Activated naive CD4-positive, alpha-beta T cell treated with anti-CD3 and anti-CD28 coated beads, Interleukin-2, amount 50 U/mL, for 72 hours (primary cell): Measurements from ENCODE around the gene ZFHX2. TPM values are rescaled to one million over a fixed set of nuclear protein-coding genes. Genes with fewer than 3 reads are reported as not detected.

Experiments
- ATAC-seq, 2 donors: fragments of 150-1000 bp; cut with Tn5 transposase; 2 replicates each; pipeline ENCODE4 v1.10.0; 2021; ENCODE audit warnings: mild to moderate bottlenecking in 2 of 2, moderate library complexity in 2 of 2
- DNase-seq, 2 donors: peaks; one replicate each; pipeline ENCODE4 v3.0.0; 2021 to 2022; ENCODE audit warnings: low spot score in 2 of 2
- H3K27ac Mint-ChIP-seq, 2 donors: one replicate each; pipeline ENCODE4 v1.8.0; 2022; ENCODE audit warnings: mild to moderate bottlenecking in 2 of 2, mixed read lengths in 2 of 2
- H3K36me3 Mint-ChIP-seq, 2 donors: one replicate each; pipeline ENCODE4 v1.8.0; 2022; ENCODE audit warnings: mixed read lengths in 2 of 2
- H3K9me3 Mint-ChIP-seq, 2 donors: one replicate each; pipeline ENCODE4 v1.8.0; 2022; ENCODE audit warnings: mixed read lengths in 2 of 2
- total RNA-seq, 2 donors: library from RNA; stranded (reverse); gene quantifications; one replicate each; pipeline ENCODE4 v1.2.3, GENCODE V29; 2022

Gene ZFHX2
- total RNA-seq, 2 donors from 2014 or later, result 1.1 to 2.5 TPM

GRCh38 chr14:23481979-23482822, 69.4 kb downstream of the ZFHX2 start:
- ATAC-seq, result peak in 1 of 2 donors; percentile 22
- DNase-seq, result no peak
- peaks cover 0 to 15% of the 10 kb centered on the region in 2 donors for H3K36me3 Mint-ChIP-seq
- H3K27ac Mint-ChIP-seq, result no peak overlapping the region
- H3K9me3 Mint-ChIP-seq, result no peaks in the 10 kb centered on the region

DNA sequence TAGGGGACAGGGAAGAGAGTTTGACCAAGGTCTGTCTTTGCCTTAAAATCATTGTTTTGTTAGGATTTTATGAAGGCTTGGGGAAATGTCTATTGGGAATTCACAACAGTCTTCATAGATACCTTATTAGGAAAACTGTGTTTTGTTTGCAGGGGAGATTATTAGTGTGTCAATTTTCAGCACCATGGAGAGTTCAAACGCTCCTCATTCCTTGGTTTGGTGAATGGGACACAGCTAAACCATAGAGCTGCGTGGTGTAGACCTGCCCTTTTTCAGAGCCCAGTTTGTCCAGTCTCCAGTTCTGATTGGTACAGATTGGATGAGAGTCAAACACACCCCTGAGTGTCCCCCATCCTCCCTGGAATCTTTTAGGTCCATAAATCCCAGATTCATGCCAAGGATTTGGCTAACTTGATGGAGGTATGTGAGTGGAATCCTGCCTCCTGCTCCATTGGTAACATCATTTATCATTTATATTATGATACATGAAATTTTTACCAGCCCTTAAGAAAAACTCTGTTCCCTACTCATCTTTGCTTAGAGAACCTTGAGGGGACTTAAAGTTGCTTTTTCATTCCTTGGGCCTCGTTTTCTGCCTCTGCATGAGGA, 70.1 kb downstream of the ZFHX2 start:
- Mint-ChIP-seq H3K27ac (peak overlapping the region in 1 of 2 donors; percentile 27), H3K36me3 (peaks cover 0 to 19% of the 10 kb centered on the region in 2 donors), H3K9me3 (no peaks in the 10 kb centered on the region)
- DNase-seq (no peak), ATAC-seq (no peak)

DNA sequence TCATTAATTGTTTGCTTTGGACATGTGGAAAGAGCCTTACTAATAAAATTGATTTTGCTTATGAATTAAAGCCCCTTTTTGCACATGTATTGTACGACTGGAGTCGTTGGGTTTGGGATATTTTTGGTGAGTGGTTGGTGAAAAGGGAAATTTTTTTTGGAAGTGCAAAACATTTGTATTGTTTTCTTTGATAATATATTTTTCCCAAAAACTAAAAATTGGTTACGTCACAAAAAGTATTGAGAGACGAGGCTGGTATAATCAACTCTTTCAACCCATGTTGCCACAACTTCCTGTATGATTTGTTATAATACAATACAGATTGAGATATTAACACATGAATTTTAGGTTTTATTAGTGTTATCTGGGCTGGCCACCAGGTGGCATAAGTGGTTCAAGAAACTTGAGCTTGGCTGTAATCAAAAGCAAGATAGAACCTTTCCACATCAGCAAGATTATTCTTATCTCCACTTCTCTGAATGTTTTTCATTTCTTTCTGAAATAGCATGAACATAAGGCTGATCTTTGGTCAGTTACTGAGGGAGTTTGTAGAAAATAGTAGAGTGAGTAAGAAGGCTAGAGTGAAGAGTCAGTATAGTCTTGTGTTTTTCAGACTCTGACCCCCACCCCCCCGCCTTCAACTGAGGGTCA, 73.3 kb downstream of the ZFHX2 start:
- ATAC-seq (no peak), DNase-seq (peak in 1 of 2 donors; percentile 63)
- Mint-ChIP-seq H3K27ac (peak overlapping the region in 1 of 2 donors; percentile 48), H3K9me3 (no peaks in the 10 kb centered on the region), H3K36me3 (peaks cover 9 to 19% of the 10 kb centered on the region in 2 donors)

- no peak for DNase-seq
- H3K36me3 Mint-ChIP-seq, result peaks cover 4 to 9% of the 10 kb centered on the region in 2 donors
- no peak for ATAC-seq
- H3K9me3 Mint-ChIP-seq, result no peaks in the 10 kb centered on the region
- H3K27ac Mint-ChIP-seq, result peak overlapping the region in 1 of 2 donors; percentile 69
Measured at GRCh38 chr14:23470947-23471346, 80.6 kb downstream of the ZFHX2 start.

Other genes starting within 250 kb of the ZFHX2 start
- 10 to 100 TPM; 26.6 to 49.8 TPM for gene PPP1R3E, start 248.9 kb downstream of the ZFHX2 start, total RNA-seq
- 1 to 10 TPM; 1.7 to 2.3 TPM for gene BCL2L2, start 244.9 kb downstream of the ZFHX2 start, total RNA-seq
- 100 to 1,000 TPM; 232 to 242 TPM for gene PABPN1, start 230.3 kb downstream of the ZFHX2 start, total RNA-seq
- gene SLC22A17, start 198.9 kb downstream of the ZFHX2 start, total RNA-seq, result 1 to 10 TPM; 7.4 to 8.8 TPM
- gene EFS, start 186.6 kb downstream of the ZFHX2 start, total RNA-seq, result under 1 TPM in 1 of 2 donors, not detected in 1; 0.10 TPM
- gene IL25, start 179.0 kb downstream of the ZFHX2 start, total RNA-seq, result not detected
- gene CMTM5, start 174.7 kb downstream of the ZFHX2 start, total RNA-seq, result not detected
- under 1 TPM in 1 of 2 donors, not detected in 1; 0.60 TPM for gene MYH6, start 143.5 kb downstream of the ZFHX2 start, total RNA-seq
- not detected for gene MYH7, start 116.1 kb downstream of the ZFHX2 start, total RNA-seq
- 10 to 100 TPM; 54.2 to 58.3 TPM for gene NGDN, start 82.1 kb downstream of the ZFHX2 start, total RNA-seq
- 1 to 10 TPM; 5.9 to 6.5 TPM for gene THTPA, start 4.5 kb upstream of the ZFHX2 start, total RNA-seq
- 100 to 1,000 TPM; 193 to 370 TPM for gene AP1G2, start 16.0 kb upstream of the ZFHX2 start, total RNA-seq
- not detected for gene JPH4, start 27.0 kb upstream of the ZFHX2 start, total RNA-seq
- 1 to 10 TPM; 1.1 to 1.3 TPM for gene DHRS2, start 84.6 kb upstream of the ZFHX2 start, total RNA-seq